Measurements from ENCODE around the gene COPS4.
"Not testable (repeated sequence)": the region's sequence is repeated elsewhere in the genome, so short reads cannot be mapped to it uniquely, and the experiment has no call there.

COPS4 gene

GRCh38 chr4:83036991-83037665 lies 2.1 kb downstream of the COPS4 start:
- Histone ChIP-seq H3K9ac (ENCODE audit: low read length) (no peak overlapping the region), H3K9me3 (ENCODE audit: control insufficient read depth, low read length) (no peaks in the 10 kb centered on the region), H3K4me3 (ENCODE audit: low read length) (no peak overlapping the region), H3K27me3 (ENCODE audit: control insufficient read depth, insufficient read depth, low read length) (no peaks in the 10 kb centered on the region), H3K36me3 (ENCODE audit: control insufficient read depth, insufficient read depth, low read length) (no peaks in the 10 kb centered on the region), H3K4me1 (ENCODE audit: control insufficient read depth, insufficient read depth, low read length) (peaks cover 9% of the 10 kb centered on the region)

GRCh38 chr4:83040269-83040668 lies 5.3 kb downstream of the COPS4 start:
- H3K27me3 ChIP-seq (ENCODE audit: control insufficient read depth, insufficient read depth, low read length): no peaks in the 10 kb centered on the region
- H3K4me3 ChIP-seq (ENCODE audit: low read length): no peak overlapping the region
- H3K36me3 ChIP-seq (ENCODE audit: control insufficient read depth, insufficient read depth, low read length): no peaks in the 10 kb centered on the region
- H3K9me3 ChIP-seq (ENCODE audit: control insufficient read depth, low read length): no peaks in the 10 kb centered on the region
- peaks cover 9% of the 10 kb centered on the region for H3K4me1 ChIP-seq (ENCODE audit: control insufficient read depth, insufficient read depth, low read length)
- no peak overlapping the region for H3K9ac ChIP-seq (ENCODE audit: low read length)

GRCh38 chr4:83043157-83043556 lies 8.2 kb downstream of the COPS4 start:
- not testable (repeated sequence) for H3K27me3 ChIP-seq (ENCODE audit: control insufficient read depth, insufficient read depth, low read length); H3K4me3 ChIP-seq (ENCODE audit: low read length); H3K9ac ChIP-seq (ENCODE audit: low read length); H3K4me1 ChIP-seq (ENCODE audit: control insufficient read depth, insufficient read depth, low read length); H3K9me3 ChIP-seq (ENCODE audit: control insufficient read depth, low read length); H3K36me3 ChIP-seq (ENCODE audit: control insufficient read depth, insufficient read depth, low read length)

GRCh38 chr4:83043801-83044407 lies 8.9 kb downstream of the COPS4 start:
- H3K9ac ChIP-seq (ENCODE audit: low read length): no peak overlapping the region
- no peak overlapping the region for H3K4me3 ChIP-seq (ENCODE audit: low read length)
- no peaks in the 10 kb centered on the region for H3K27me3 ChIP-seq (ENCODE audit: control insufficient read depth, insufficient read depth, low read length)
- no peaks in the 10 kb centered on the region for H3K4me1 ChIP-seq (ENCODE audit: control insufficient read depth, insufficient read depth, low read length)
- no peaks in the 10 kb centered on the region for H3K36me3 ChIP-seq (ENCODE audit: control insufficient read depth, insufficient read depth, low read length)
- no peaks in the 10 kb centered on the region for H3K9me3 ChIP-seq (ENCODE audit: control insufficient read depth, low read length)

- no peak overlapping the region for H3K9ac ChIP-seq (ENCODE audit: low read length)
- no peaks in the 10 kb centered on the region for H3K9me3 ChIP-seq (ENCODE audit: control insufficient read depth, low read length)
- no peak overlapping the region for H3K4me3 ChIP-seq (ENCODE audit: low read length)
- H3K27me3 ChIP-seq (ENCODE audit: control insufficient read depth, insufficient read depth, low read length): no peaks in the 10 kb centered on the region
- H3K36me3 ChIP-seq (ENCODE audit: control insufficient read depth, insufficient read depth, low read length): no peaks in the 10 kb centered on the region
- no peaks in the 10 kb centered on the region for H3K4me1 ChIP-seq (ENCODE audit: control insufficient read depth, insufficient read depth, low read length)
Observed at GRCh38 chr4:83046693-83047473, 11.9 kb downstream of the COPS4 start.

GRCh38 chr4:83048781-83049180 lies 13.8 kb downstream of the COPS4 start:
- H3K36me3 ChIP-seq (ENCODE audit: control insufficient read depth, insufficient read depth, low read length); H3K9ac ChIP-seq (ENCODE audit: low read length); H3K4me1 ChIP-seq (ENCODE audit: control insufficient read depth, insufficient read depth, low read length); H3K27me3 ChIP-seq (ENCODE audit: control insufficient read depth, insufficient read depth, low read length); H3K4me3 ChIP-seq (ENCODE audit: low read length); H3K9me3 ChIP-seq (ENCODE audit: control insufficient read depth, low read length): not testable (repeated sequence)

- no peak overlapping the region for H3K4me3 ChIP-seq (ENCODE audit: low read length)
- H3K9me3 ChIP-seq (ENCODE audit: control insufficient read depth, low read length): no peaks in the 10 kb centered on the region
- H3K4me1 ChIP-seq (ENCODE audit: control insufficient read depth, insufficient read depth, low read length): no peaks in the 10 kb centered on the region
- no peaks in the 10 kb centered on the region for H3K27me3 ChIP-seq (ENCODE audit: control insufficient read depth, insufficient read depth, low read length)
- no peaks in the 10 kb centered on the region for H3K36me3 ChIP-seq (ENCODE audit: control insufficient read depth, insufficient read depth, low read length)
- H3K9ac ChIP-seq (ENCODE audit: low read length): no peak overlapping the region
Observed at GRCh38 chr4:83054928-83055327, 19.9 kb downstream of the COPS4 start.

- no peaks in the 10 kb centered on the region for H3K4me1 ChIP-seq (ENCODE audit: control insufficient read depth, insufficient read depth, low read length)
- H3K9me3 ChIP-seq (ENCODE audit: control insufficient read depth, low read length): no peaks in the 10 kb centered on the region
- H3K9ac ChIP-seq (ENCODE audit: low read length): no peak overlapping the region
- H3K27me3 ChIP-seq (ENCODE audit: control insufficient read depth, insufficient read depth, low read length): no peaks in the 10 kb centered on the region
- no peaks in the 10 kb centered on the region for H3K36me3 ChIP-seq (ENCODE audit: control insufficient read depth, insufficient read depth, low read length)
- no peak overlapping the region for H3K4me3 ChIP-seq (ENCODE audit: low read length)
Observed at GRCh38 chr4:83062739-83063138, 27.8 kb downstream of the COPS4 start.

GRCh38 chr4:83065266-83065665 lies 30.3 kb downstream of the COPS4 start:
- H3K9ac ChIP-seq (ENCODE audit: low read length): no peak overlapping the region
- no peak overlapping the region for H3K4me3 ChIP-seq (ENCODE audit: low read length)
- no peaks in the 10 kb centered on the region for H3K9me3 ChIP-seq (ENCODE audit: control insufficient read depth, low read length)
- no peaks in the 10 kb centered on the region for H3K27me3 ChIP-seq (ENCODE audit: control insufficient read depth, insufficient read depth, low read length)
- H3K36me3 ChIP-seq (ENCODE audit: control insufficient read depth, insufficient read depth, low read length): no peaks in the 10 kb centered on the region
- H3K4me1 ChIP-seq (ENCODE audit: control insufficient read depth, insufficient read depth, low read length): no peaks in the 10 kb centered on the region

GRCh38 chr4:83067058-83067639 lies 32.2 kb downstream of the COPS4 start:
- no peaks in the 10 kb centered on the region for H3K9me3 ChIP-seq (ENCODE audit: control insufficient read depth, low read length)
- no peaks in the 10 kb centered on the region for H3K36me3 ChIP-seq (ENCODE audit: control insufficient read depth, insufficient read depth, low read length)
- H3K4me3 ChIP-seq (ENCODE audit: low read length): no peak overlapping the region
- H3K4me1 ChIP-seq (ENCODE audit: control insufficient read depth, insufficient read depth, low read length): no peaks in the 10 kb centered on the region
- no peak overlapping the region for H3K9ac ChIP-seq (ENCODE audit: low read length)
- H3K27me3 ChIP-seq (ENCODE audit: control insufficient read depth, insufficient read depth, low read length): no peaks in the 10 kb centered on the region

- H3K4me3 ChIP-seq (ENCODE audit: low read length): no peak overlapping the region
- no peaks in the 10 kb centered on the region for H3K9me3 ChIP-seq (ENCODE audit: control insufficient read depth, low read length)
- no peaks in the 10 kb centered on the region for H3K36me3 ChIP-seq (ENCODE audit: control insufficient read depth, insufficient read depth, low read length)
- no peak overlapping the region for H3K9ac ChIP-seq (ENCODE audit: low read length)
- H3K4me1 ChIP-seq (ENCODE audit: control insufficient read depth, insufficient read depth, low read length): no peaks in the 10 kb centered on the region
- no peaks in the 10 kb centered on the region for H3K27me3 ChIP-seq (ENCODE audit: control insufficient read depth, insufficient read depth, low read length)
Observed at GRCh38 chr4:83071116-83071515, 36.1 kb downstream of the COPS4 start.

- Histone ChIP-seq H3K27me3 (ENCODE audit: control insufficient read depth, insufficient read depth, low read length) (no peaks in the 10 kb centered on the region), H3K9me3 (ENCODE audit: control insufficient read depth, low read length) (no peaks in the 10 kb centered on the region), H3K4me1 (ENCODE audit: control insufficient read depth, insufficient read depth, low read length) (no peaks in the 10 kb centered on the region), H3K9ac (ENCODE audit: low read length) (no peak overlapping the region), H3K36me3 (ENCODE audit: control insufficient read depth, insufficient read depth, low read length) (no peaks in the 10 kb centered on the region), H3K4me3 (ENCODE audit: low read length) (no peak overlapping the region)
Observed at GRCh38 chr4:83074086-83074704, 39.2 kb downstream of the COPS4 start.

Data from mucosa of stomach (tissue), 1 donor.